ENCODE results near the gene PPIL4.

PPIL4 gene

DNA sequence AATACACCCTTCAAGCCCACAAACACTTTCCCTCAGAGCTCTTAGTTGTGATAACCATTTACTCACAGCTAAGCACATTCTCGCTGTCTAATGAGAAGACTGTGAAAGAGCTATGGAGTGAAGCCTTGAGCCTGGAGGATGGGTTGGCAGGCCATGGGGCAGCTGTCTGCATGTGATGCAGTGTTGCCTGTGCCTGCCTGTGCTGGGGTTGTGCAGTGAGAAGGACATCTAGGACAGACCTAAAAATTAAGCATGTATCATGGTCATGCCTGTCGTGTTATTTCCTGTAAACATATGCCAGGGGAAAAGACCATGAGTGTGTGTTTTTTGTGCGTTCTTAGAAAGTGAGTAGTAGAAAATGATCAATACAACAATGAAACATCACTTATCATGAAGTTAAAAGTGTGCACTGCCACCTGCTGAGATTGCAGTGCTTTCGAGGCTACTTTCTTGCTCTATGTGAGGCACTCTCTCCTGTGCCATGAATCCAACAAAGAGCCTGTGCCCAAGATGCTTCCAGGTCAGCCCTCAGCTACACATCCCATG, 53.0 kb downstream of the PPIL4 start:
- Histone ChIP-seq H3K27ac (ENCODE audit: low read depth, low read length) (no peak overlapping the region), H4K8ac (ENCODE audit: low read depth, low read length) (no peak overlapping the region), H2BK5ac (ENCODE audit: low read depth, low read length, poor library complexity) (no peak overlapping the region), H4K12ac (ENCODE audit: low read depth, low read length) (no peak overlapping the region), H3K4ac (ENCODE audit: low read depth, low read length) (no peak overlapping the region), H3K79me1 (ENCODE audit: low read length) (no peaks in the 10 kb centered on the region), H2BK120ac (ENCODE audit: insufficient read depth, low read length, poor library complexity) (no peak overlapping the region), H2BK12ac (ENCODE audit: low read length) (no peak overlapping the region), H4K91ac (ENCODE audit: low read depth, low read length) (no peak overlapping the region), H3K14ac (ENCODE audit: low read length) (no peak overlapping the region), H3K4me3 (ENCODE audit: low read depth, low read length) (no peak overlapping the region), H3K4me2 (ENCODE audit: low read length) (no peak overlapping the region), H3K36me3 (ENCODE audit: control insufficient read depth in 1 of 2, insufficient read depth in 2 of 2, low read length in 2 of 2) (no peaks in the 10 kb centered on the region), H3K4me1 (ENCODE audit: control insufficient read depth in 1 of 2, insufficient read depth in 2 of 2, low read length in 2 of 2) (peaks cover 0 to 5% of the 10 kb centered on the region in 2 experiments), H3K27me3 (ENCODE audit: insufficient read depth, low read length) (no peaks in the 10 kb centered on the region), H3K79me2 (ENCODE audit: control insufficient read depth, insufficient read depth, low read length, poor library complexity) (no peaks in the 10 kb centered on the region), H2AFZ (ENCODE audit: insufficient read depth, low read length, poor library complexity) (no peak overlapping the region), H3K9ac (ENCODE audit: low read length) (no peak overlapping the region), H3K23ac (ENCODE audit: low read length) (no peak overlapping the region), H3K18ac (ENCODE audit: low read length) (no peak overlapping the region), H3K9me3 (ENCODE audit: insufficient read depth, low read depth, low read length) (no peaks in the 10 kb centered on the region), H2AK5ac (ENCODE audit: low read length) (no peak overlapping the region)
- DNase-seq = no peak
- WGBS (ENCODE audit: extremely low coverage, insufficient coverage, insufficient read length) = no CpG with 5 or more reads among the region's 4 CpGs

GRCh38 chr6:149489967-149490366, 55.9 kb downstream of the PPIL4 start:
- H3K9me3 ChIP-seq (ENCODE audit: insufficient read depth, low read depth, low read length) = no peaks in the 10 kb centered on the region
- H2BK5ac ChIP-seq (ENCODE audit: low read depth, low read length, poor library complexity) = no peak overlapping the region
- H3K14ac ChIP-seq (ENCODE audit: low read length) = no peak overlapping the region
- H2BK12ac ChIP-seq (ENCODE audit: low read length) = no peak overlapping the region
- H4K12ac ChIP-seq (ENCODE audit: low read depth, low read length) = no peak overlapping the region
- no peak overlapping the region for H3K4me2 ChIP-seq (ENCODE audit: low read length)
- no peak overlapping the region for H4K8ac ChIP-seq (ENCODE audit: low read depth, low read length)
- no peak overlapping the region for H3K4ac ChIP-seq (ENCODE audit: low read depth, low read length)
- no peaks in the 10 kb centered on the region for H3K27me3 ChIP-seq (ENCODE audit: insufficient read depth, low read length)
- no peak overlapping the region for H2AFZ ChIP-seq (ENCODE audit: insufficient read depth, low read length, poor library complexity)
- no peak overlapping the region for H4K91ac ChIP-seq (ENCODE audit: low read depth, low read length)
- H3K18ac ChIP-seq (ENCODE audit: low read length) = no peak overlapping the region
- WGBS (ENCODE audit: extremely low coverage, insufficient coverage, insufficient read length) = no CpG with 5 or more reads among the region's 4 CpGs
- H3K79me1 ChIP-seq (ENCODE audit: low read length) = no peaks in the 10 kb centered on the region
- H2BK120ac ChIP-seq (ENCODE audit: insufficient read depth, low read length, poor library complexity) = no peak overlapping the region
- H3K23ac ChIP-seq (ENCODE audit: low read length) = no peak overlapping the region
- DNase-seq = no peak
- H3K4me3 ChIP-seq (ENCODE audit: low read depth, low read length) = no peak overlapping the region
- H3K9ac ChIP-seq (ENCODE audit: low read length) = no peak overlapping the region
- no peaks in the 10 kb centered on the region for H3K36me3 ChIP-seq (ENCODE audit: control insufficient read depth in 1 of 2, insufficient read depth in 2 of 2, low read length in 2 of 2)
- no peak overlapping the region for H3K27ac ChIP-seq (ENCODE audit: low read depth, low read length)
- no peak overlapping the region for H2AK5ac ChIP-seq (ENCODE audit: low read length)
- H3K4me1 ChIP-seq (ENCODE audit: control insufficient read depth in 1 of 2, insufficient read depth in 2 of 2, low read length in 2 of 2) = peaks cover 0 to 5% of the 10 kb centered on the region in 2 experiments
- H3K79me2 ChIP-seq (ENCODE audit: control insufficient read depth, insufficient read depth, low read length, poor library complexity) = no peaks in the 10 kb centered on the region

- Histone ChIP-seq H3K4me1 (ENCODE audit: control insufficient read depth in 1 of 2, insufficient read depth in 2 of 2, low read length in 2 of 2) (peaks cover 0 to 5% of the 10 kb centered on the region in 2 experiments), H3K14ac (ENCODE audit: low read length) (no peak overlapping the region), H2BK5ac (ENCODE audit: low read depth, low read length, poor library complexity) (no peak overlapping the region), H3K79me2 (ENCODE audit: control insufficient read depth, insufficient read depth, low read length, poor library complexity) (no peaks in the 10 kb centered on the region), H2AFZ (ENCODE audit: insufficient read depth, low read length, poor library complexity) (no peak overlapping the region), H3K23ac (ENCODE audit: low read length) (no peak overlapping the region), H4K12ac (ENCODE audit: low read depth, low read length) (no peak overlapping the region), H4K8ac (ENCODE audit: low read depth, low read length) (no peak overlapping the region), H3K9me3 (ENCODE audit: insufficient read depth, low read depth, low read length) (peaks cover 2% of the 10 kb centered on the region), H3K27ac (ENCODE audit: low read depth, low read length) (no peak overlapping the region), H3K18ac (ENCODE audit: low read length) (no peak overlapping the region), H3K4me2 (ENCODE audit: low read length) (no peak overlapping the region), H3K36me3 (ENCODE audit: control insufficient read depth in 1 of 2, insufficient read depth in 2 of 2, low read length in 2 of 2) (no peaks in the 10 kb centered on the region), H3K9ac (ENCODE audit: low read length) (no peak overlapping the region), H3K27me3 (ENCODE audit: insufficient read depth, low read length) (no peaks in the 10 kb centered on the region), H4K91ac (ENCODE audit: low read depth, low read length) (no peak overlapping the region), H2BK120ac (ENCODE audit: insufficient read depth, low read length, poor library complexity) (no peak overlapping the region), H2AK5ac (ENCODE audit: low read length) (no peak overlapping the region), H3K4ac (ENCODE audit: low read depth, low read length) (no peak overlapping the region), H3K79me1 (ENCODE audit: low read length) (no peaks in the 10 kb centered on the region), H2BK12ac (ENCODE audit: low read length) (no peak overlapping the region), H3K4me3 (ENCODE audit: low read depth, low read length) (no peak overlapping the region)
- WGBS (ENCODE audit: extremely low coverage, insufficient coverage, insufficient read length) = no CpG with 5 or more reads among the region's 3 CpGs
- peak in 1 of 2 donors; percentile 40 for DNase-seq
These were observed 57.0 kb downstream of the PPIL4 start for GRCh38 chr6:149488815-149489214.

- peaks cover 0 to 5% of the 10 kb centered on the region in 2 experiments for H3K4me1 ChIP-seq (ENCODE audit: control insufficient read depth in 1 of 2, insufficient read depth in 2 of 2, low read length in 2 of 2)
- H4K8ac ChIP-seq (ENCODE audit: low read depth, low read length) = no peak overlapping the region
- H3K79me1 ChIP-seq (ENCODE audit: low read length) = no peaks in the 10 kb centered on the region
- peaks cover 2% of the 10 kb centered on the region for H3K9me3 ChIP-seq (ENCODE audit: insufficient read depth, low read depth, low read length)
- no peak overlapping the region for H4K12ac ChIP-seq (ENCODE audit: low read depth, low read length)
- WGBS (ENCODE audit: extremely low coverage, insufficient coverage, insufficient read length) = no CpG with 5 or more reads among the region's 4 CpGs
- H2AFZ ChIP-seq (ENCODE audit: insufficient read depth, low read length, poor library complexity) = no peak overlapping the region
- no peak overlapping the region for H2AK5ac ChIP-seq (ENCODE audit: low read length)
- H3K18ac ChIP-seq (ENCODE audit: low read length) = no peak overlapping the region
- H3K23ac ChIP-seq (ENCODE audit: low read length) = no peak overlapping the region
- H2BK5ac ChIP-seq (ENCODE audit: low read depth, low read length, poor library complexity) = no peak overlapping the region
- H2BK120ac ChIP-seq (ENCODE audit: insufficient read depth, low read length, poor library complexity) = no peak overlapping the region
- no peak for DNase-seq
- no peaks in the 10 kb centered on the region for H3K36me3 ChIP-seq (ENCODE audit: control insufficient read depth in 1 of 2, insufficient read depth in 2 of 2, low read length in 2 of 2)
- H2BK12ac ChIP-seq (ENCODE audit: low read length) = no peak overlapping the region
- H4K91ac ChIP-seq (ENCODE audit: low read depth, low read length) = no peak overlapping the region
- no peaks in the 10 kb centered on the region for H3K79me2 ChIP-seq (ENCODE audit: control insufficient read depth, insufficient read depth, low read length, poor library complexity)
- no peak overlapping the region for H3K4ac ChIP-seq (ENCODE audit: low read depth, low read length)
- H3K4me3 ChIP-seq (ENCODE audit: low read depth, low read length) = no peak overlapping the region
- H3K9ac ChIP-seq (ENCODE audit: low read length) = no peak overlapping the region
- no peak overlapping the region for H3K4me2 ChIP-seq (ENCODE audit: low read length)
- H3K27me3 ChIP-seq (ENCODE audit: insufficient read depth, low read length) = no peaks in the 10 kb centered on the region
- H3K14ac ChIP-seq (ENCODE audit: low read length) = no peak overlapping the region
- no peak overlapping the region for H3K27ac ChIP-seq (ENCODE audit: low read depth, low read length)
These were observed 58.5 kb downstream of the PPIL4 start for GRCh38 chr6:149487316-149487715.
